Endothelial cell of umbilical vein (primary cell): Measurements from ENCODE around the gene ATP6V0C. TPM values are rescaled to one million over a fixed set of nuclear protein-coding genes. Genes with fewer than 3 reads are reported as not detected.

Experiments
- BruUV-seq: library from RNA; stranded (reverse); fragments of 400-500 nt; replicated peaks from 2 replicates; lab custom pipeline; 2021; lab: Mats Ljungman, UMichigan
- CTCF ChIA-PET: fragments of 300-600, 350-600 bp; sonication (Branson Sonifier 250); formaldehyde crosslinking; loops from one replicate; lab custom pipeline; 2021; ENCODE audit warnings: antibody characterized with exemption, inconsistent platforms; lab: Charles Lee
- POLR2A ChIA-PET: fragments of 300-600, 350-600 bp; sonication (Branson Sonifier 250); formaldehyde crosslinking; loops from one replicate; lab custom pipeline; 2021; ENCODE audit warnings: antibody characterized with exemption, inconsistent platforms; lab: Charles Lee
- DNase-seq: peaks from one replicate; pipeline ENCODE4 v3.0.0-alpha.2; 2011; ENCODE audit warnings: low read depth, low spot score
- FAIRE-seq: peaks from 2 replicates; lab custom pipeline; 2011; peaks lifted over from hg19 to GRCh38; lab: Jason Lieb, UNC
- H2AFZ ChIP-seq: 2 replicates; pipeline ENCODE4 v1.6.0; 2012; ENCODE audit warnings: low read depth, low read length, control low read depth, inconsistent platforms
- H3K27ac ChIP-seq: 2 replicates; pipeline ENCODE4 v1.5.1; 2011; ENCODE audit warnings: low read depth, mild to moderate bottlenecking, control low read depth, low read length, moderate library complexity; ENCODE audit not compliant: insufficient read depth
- H3K27me3 ChIP-seq, 2 experiments: 2 replicates each; pipeline versions ENCODE4 v1.6.0 to v1.6.1; 2011; ENCODE audit warnings: low read length in 2 of 2, mixed read lengths in 1 of 2; ENCODE audit not compliant: control insufficient read depth in 2 of 2, insufficient read depth in 2 of 2
- H3K36me3 ChIP-seq, 2 experiments: 2 replicates in 1 of 2; 3 replicates in 1 of 2; pipeline ENCODE4 v1.5.1; 2011; ENCODE audit warnings: low read length in 2 of 2, mild to moderate bottlenecking in 1 of 2, moderate library complexity in 1 of 2; ENCODE audit not compliant: control insufficient read depth in 2 of 2, insufficient read depth in 2 of 2; ENCODE audit errors: extremely low read depth in 1 of 2
- H3K4me1 ChIP-seq: 3 replicates; pipeline ENCODE4 v1.5.1; 2011; ENCODE audit warnings: mild to moderate bottlenecking, low read length; ENCODE audit not compliant: control insufficient read depth, insufficient read depth; ENCODE audit errors: extremely low read depth
- H3K4me2 ChIP-seq: 2 replicates; pipeline ENCODE4 v1.6.1; 2011; ENCODE audit warnings: low read length, control low read depth, mixed read lengths; ENCODE audit not compliant: insufficient read depth
- H3K4me3 ChIP-seq, 3 experiments: fragments of 200-600 bp in 1 of 3; sonication (generic), shearing (Covaris generic) in 1 of 3; replicated peaks in 1 of 3; 2 replicates each; pipeline ENCODE4 v1.5.1; 2011 to 2016; ENCODE audit warnings: control low read depth in 3 of 3, low read length in 3 of 3, mild to moderate bottlenecking in 2 of 3, inconsistent platforms in 1 of 3, low read depth in 1 of 3, moderate library complexity in 1 of 3; ENCODE audit not compliant: insufficient read depth in 1 of 3
- H3K79me2 ChIP-seq: 2 replicates; pipeline ENCODE4 v1.6.0; 2012; ENCODE audit warnings: low read length, inconsistent platforms; ENCODE audit not compliant: control insufficient read depth, insufficient read depth
- H3K9ac ChIP-seq: replicated peaks from 2 replicates; pipeline ENCODE3; 2011; ENCODE audit warnings: low read length, control low read depth; ENCODE audit not compliant: insufficient read depth; ENCODE audit errors: extremely low read depth
- H3K9me1 ChIP-seq: replicated peaks from 3 replicates; pipeline ENCODE4 v1.6.0; 2011; ENCODE audit warnings: mild to moderate bottlenecking, low read length; ENCODE audit not compliant: control insufficient read depth, insufficient read depth; ENCODE audit errors: extremely low read depth
- H3K9me3 ChIP-seq: replicated peaks from 2 replicates; pipeline ENCODE4 v1.5.1; 2012; ENCODE audit warnings: low read length, inconsistent platforms; ENCODE audit not compliant: control insufficient read depth, insufficient read depth
- H4K20me1 ChIP-seq: replicated peaks from 2 replicates; pipeline ENCODE3; 2011; ENCODE audit warnings: mild to moderate bottlenecking, low read length; ENCODE audit not compliant: control insufficient read depth, insufficient read depth; ENCODE audit errors: extremely low read depth
- CTCF ChIP-seq, 2 donors: IDR thresholded peaks; 1 replicate in 1 of 2; 2 replicates in 1 of 2; pipeline ENCODE4 v1.5.1; 2011; ENCODE audit warnings: low read length in 2 of 2, mild to moderate bottlenecking in 2 of 2, moderate library complexity in 2 of 2, control low read depth in 1 of 2, inconsistent platforms in 1 of 2, low read depth in 1 of 2; ENCODE audit not compliant: insufficient read depth in 1 of 2; ENCODE audit errors: extremely low read depth in 1 of 2
- EZH2 ChIP-seq: IDR thresholded peaks from 2 replicates; pipeline ENCODE4 v1.6.1; 2012; ENCODE audit warnings: borderline replicate concordance, low read depth, mild to moderate bottlenecking, moderate library complexity, low read length, inconsistent platforms; ENCODE audit not compliant: severe bottlenecking
- FOS ChIP-seq: IDR thresholded peaks from 2 replicates; pipeline ENCODE4 v1.6.1; 2011; ENCODE audit warnings: mild to moderate bottlenecking, low read length, moderate library complexity, borderline replicate concordance; ENCODE audit not compliant: insufficient read depth
- GATA2 ChIP-seq: IDR thresholded peaks from 2 replicates; pipeline ENCODE4 v1.7.0; 2011; ENCODE audit warnings: low read depth, mild to moderate bottlenecking, moderate library complexity, mixed read lengths, low read length; ENCODE audit not compliant: insufficient read length, insufficient read depth
- JUN ChIP-seq: IDR thresholded peaks from 2 replicates; pipeline ENCODE4 v1.6.1; 2011; ENCODE audit warnings: borderline replicate concordance, low read depth; ENCODE audit not compliant: insufficient read length, insufficient read depth
- MYC ChIP-seq: IDR thresholded peaks from one replicate; pipeline ENCODE4 v1.6.1; 2011; ENCODE audit warnings: mild to moderate bottlenecking, low read depth, low read length
- POLR2A ChIP-seq: IDR thresholded peaks from 2 replicates; pipeline ENCODE4 v1.6.1; 2012; ENCODE audit warnings: low read depth, mild to moderate bottlenecking, control low read depth, low read length
- POLR2AphosphoS5 ChIP-seq: IDR thresholded peaks from 2 replicates; pipeline ENCODE4 v1.6.1; 2012; ENCODE audit warnings: low read depth, mild to moderate bottlenecking, control low read depth, low read length, moderate library complexity; ENCODE audit not compliant: insufficient read depth
- dilution Hi-C: fragments of 300-500 bp; cut with MboI; formaldehyde crosslinking; loops from one replicate; pipeline ENCODE4 v1.15.0; 2019; ENCODE audit warnings: low sequenced_read_pairs; ENCODE audit not compliant: extremely low pct_ligation_motif_present
- intact Hi-C: fragments of 100-400 bp; cut with micrococcal nuclease; formaldehyde crosslinking; loops from one replicate; pipeline ENCODE4 v1.10.0; 2022
- polyA plus RNA-seq, 4 experiments: library from polyadenylated mRNA; depleted of rRNA in 3 of 4; stranded (reverse) in 3 of 4; unstranded in 1 of 4; fragments of >200 nt; gene quantifications; 2 replicates each; pipeline versions ENCODE4 v1.2.1 to v1.2.3, GENCODE V29; 2011 to 2012; ENCODE audit warnings: missing spikeins in 1 of 4
- total RNA-seq: library from RNA; stranded (reverse); gene quantifications from 2 replicates; pipeline ENCODE4 v1.2.3, GENCODE V29; 2021
- TF ChIP-seq, protein P1 (sequence below): IDR thresholded peaks from 2 replicates; pipeline ENCODE4 v1.6.1; 2011; ENCODE audit not compliant: insufficient read depth, insufficient read length

The ATP6V0C gene
- total and polyA plus RNA-seq, 2 donors (not counting 3 experiments of a cell fraction or from before 2014, with no cell fraction given): 146 to 194 TPM

DNA sequence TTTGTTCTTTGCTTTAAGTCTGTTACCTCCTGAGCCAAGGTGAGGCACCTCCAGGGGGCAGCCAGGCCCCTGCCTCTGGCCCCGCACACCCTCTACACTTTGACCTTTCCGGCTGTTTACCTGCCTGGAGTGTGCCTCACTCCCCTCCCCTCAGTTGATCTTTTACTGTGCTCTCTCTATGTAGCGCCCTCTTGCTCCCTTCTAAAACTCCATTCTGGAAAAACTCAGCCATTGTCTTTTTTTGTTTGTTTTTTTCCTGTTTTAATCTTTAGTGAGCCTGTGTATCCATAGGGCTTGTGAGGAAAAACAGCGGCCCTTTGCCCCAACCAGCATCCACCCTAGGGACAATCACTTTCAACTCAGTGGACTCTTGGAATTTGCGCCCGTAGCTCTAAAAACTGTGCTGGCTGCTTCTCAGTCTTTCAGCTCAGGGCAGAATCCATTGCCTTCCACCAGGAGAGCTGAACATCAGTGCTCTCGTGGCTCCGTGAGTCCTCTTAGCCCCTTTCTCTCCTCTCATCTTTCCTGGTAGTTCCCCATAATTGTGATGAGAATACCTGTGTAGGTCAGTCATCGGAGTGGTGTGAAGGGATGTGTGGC is 10.7 kb downstream of the ATP6V0C start:
- no peak overlapping the region for H3K4me2 ChIP-seq
- peaks cover 8 to 39% of the 10 kb centered on the region in 2 experiments for H3K36me3 ChIP-seq
- peaks cover 10% of the 10 kb centered on the region for H3K79me2 ChIP-seq
- H4K20me1 ChIP-seq: no peaks in the 10 kb centered on the region
- TF ChIP-seq, protein P1, sequence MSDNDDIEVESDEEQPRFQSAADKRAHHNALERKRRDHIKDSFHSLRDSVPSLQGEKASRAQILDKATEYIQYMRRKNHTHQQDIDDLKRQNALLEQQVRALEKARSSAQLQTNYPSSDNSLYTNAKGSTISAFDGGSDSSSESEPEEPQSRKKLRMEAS: no peak
- TF ChIP-seq POLR2AphosphoS5 (no peak), JUN (no peak), MYC (no peak), POLR2A (no peak), CTCF (IDR thresholded peaks at IDR 0.05; ENCODE audit: extremely low read depth in 1 of 2, insufficient read depth in 1 of 2, low read depth in 1 of 2, low read length in 2 of 2) (no peak), EZH2 (no peak), FOS (no peak), GATA2 (no peak)
- DNase-seq (no peak), FAIRE-seq (no peak)
- ChIA-PET CTCF (no interaction called here), POLR2A (interaction anchor here (0.8 kb wide), 1 partner anchor 9 kb away, joined by 3 read pairs; no protein-coding TSS in a partner anchor)
- dilution Hi-C loops (no loop called here), intact Hi-C loops (no loop called here)
- no peaks in the 10 kb centered on the region for H3K9me3 ChIP-seq
- no peak overlapping the region for H3K4me3 ChIP-seq
- BruUV-seq: no TSS peak
- no peak overlapping the region for H3K27ac ChIP-seq
- no peak overlapping the region for H3K9ac ChIP-seq
- no peaks in the 10 kb centered on the region for H3K9me1 ChIP-seq
- H3K4me1 ChIP-seq: peaks cover 10% of the 10 kb centered on the region
- H3K27me3 ChIP-seq: no peaks in the 10 kb centered on the region
- H2AFZ ChIP-seq: no peak overlapping the region
